ENCODE data around the gene INAFM1.

Gene INAFM1

GRCh38 chr19:47236072-47236675 is 38.5 kb upstream of the INAFM1 start:
- no peak for DNase-seq (ENCODE audit: low read depth)
- no peak for TF ChIP-seq CTCF (IDR thresholded peaks at IDR 0.05; ENCODE audit: low read depth, low read length, missing control alignments)
- no peak overlapping the region for H3K4me3 ChIP-seq (ENCODE audit: low read depth, low read length)

- no peak overlapping the region for H3K4me3 ChIP-seq (ENCODE audit: low read depth, low read length)
- no peak for TF ChIP-seq CTCF (IDR thresholded peaks at IDR 0.05; ENCODE audit: low read depth, low read length, missing control alignments)
- DNase-seq (ENCODE audit: low read depth), result no peak
These were observed 35.5 kb upstream of the INAFM1 start for GRCh38 chr19:47239152-47239551.

GRCh38 chr19:47239610-47240296 is 34.9 kb upstream of the INAFM1 start:
- DNase-seq (ENCODE audit: low read depth), result no peak
- no peak for TF ChIP-seq CTCF (IDR thresholded peaks at IDR 0.05; ENCODE audit: low read depth, low read length, missing control alignments)
- H3K4me3 ChIP-seq (ENCODE audit: low read depth, low read length), result no peak overlapping the region; the same call in 1 of the 2 replicates

GRCh38 chr19:47240556-47240955 is 34.1 kb upstream of the INAFM1 start:
- DNase-seq (ENCODE audit: low read depth), result no peak
- no peak for TF ChIP-seq CTCF (IDR thresholded peaks at IDR 0.05; ENCODE audit: low read depth, low read length, missing control alignments)
- no peak overlapping the region for H3K4me3 ChIP-seq (ENCODE audit: low read depth, low read length)

- H3K4me3 ChIP-seq (ENCODE audit: low read depth, low read length), result no peak overlapping the region
- DNase-seq (ENCODE audit: low read depth), result no peak
- no peak for TF ChIP-seq CTCF (IDR thresholded peaks at IDR 0.05; ENCODE audit: low read depth, low read length, missing control alignments)
These were observed 33.4 kb upstream of the INAFM1 start for GRCh38 chr19:47240996-47241918.

GRCh38 chr19:47241919-47242577 is 32.6 kb upstream of the INAFM1 start:
- no peak for DNase-seq (ENCODE audit: low read depth)
- H3K4me3 ChIP-seq (ENCODE audit: low read depth, low read length), result no peak overlapping the region
- TF ChIP-seq CTCF (IDR thresholded peaks at IDR 0.05; ENCODE audit: low read depth, low read length, missing control alignments), result no peak
